K562 (cell line): ENCODE data around the gene TRMT2A.

Experiments
- ELF2 ChIP-seq: fragments of 250-450 bp; sonication (Bioruptor Pico); IDR thresholded peaks from 2 replicates; pipeline ENCODE4 v1.5.0; 2021; ENCODE audit warnings: mild to moderate bottlenecking
- FOXK1 ChIP-seq: sonication (generic); formaldehyde crosslinking; IDR thresholded peaks from 2 replicates; pipeline ENCODE4 v1.8.0; 2022; ENCODE audit warnings: missing genetic modification reagents, mild to moderate bottlenecking, borderline replicate concordance
- JUN ChIP-seq, 2 experiments: sonication (generic) in 1 of 2; formaldehyde crosslinking in 1 of 2; IDR thresholded peaks; 2 replicates each; pipeline versions ENCODE4 v1.6.1 to v1.8.0; 2012 to 2022; ENCODE audit warnings: borderline replicate concordance in 2 of 2, mild to moderate bottlenecking in 2 of 2, improper control_type of control experiment in 1 of 2, low read depth in 1 of 2, low read length in 1 of 2, missing genetic modification reagents in 1 of 2
- POLR2A ChIP-seq: fragments of 450-650 bp; conservative IDR thresholded peaks from 2 replicates; pipeline ENCODE4 v1.6.1; 2016
- POLR2AphosphoS2 ChIP-seq: IDR thresholded peaks from 2 replicates; pipeline ENCODE4 v1.6.1; 2012; ENCODE audit warnings: low read length, improper control_type of control experiment
- ZEB2 ChIP-seq: fragments of 450-650 bp; IDR thresholded peaks from 2 replicates; pipeline ENCODE4 v1.6.1; 2016
- ZNF217 ChIP-seq: sonication (generic); formaldehyde crosslinking; IDR thresholded peaks from 2 replicates; pipeline ENCODE4 v1.8.0; 2022; ENCODE audit warnings: mild to moderate bottlenecking, missing genetic modification reagents
- ZNF57 ChIP-seq: fragments of 450-650 bp; formaldehyde crosslinking; IDR thresholded peaks from 2 replicates; pipeline ENCODE4 v1.4.0; 2020; ENCODE audit warnings: mild to moderate bottlenecking, moderate library complexity
- TF ChIP-seq, protein P1 (sequence below), 3 experiments: IDR thresholded peaks in 2 of 3; conservative IDR thresholded peaks in 1 of 3; 2 replicates each; pipeline ENCODE4 v1.5.1; 2011 to 2012; ENCODE audit warnings: low read length in 3 of 3, mild to moderate bottlenecking in 3 of 3, control low read depth in 2 of 3, improper control_type of control experiment in 1 of 3, inconsistent platforms in 1 of 3, low read depth in 1 of 3, mixed read lengths in 1 of 3, moderate library complexity in 1 of 3; ENCODE audit not compliant: insufficient read depth in 2 of 3
- TF ChIP-seq, protein P2 (sequence below), 2 experiments: fragments of 150-350 bp in 1 of 2; IDR thresholded peaks; 2 replicates each; pipeline ENCODE4 v1.6.1; 2012 to 2016; ENCODE audit warnings: low read depth in 2 of 2, low read length in 2 of 2, mild to moderate bottlenecking in 1 of 2, moderate library complexity in 1 of 2

DNA sequence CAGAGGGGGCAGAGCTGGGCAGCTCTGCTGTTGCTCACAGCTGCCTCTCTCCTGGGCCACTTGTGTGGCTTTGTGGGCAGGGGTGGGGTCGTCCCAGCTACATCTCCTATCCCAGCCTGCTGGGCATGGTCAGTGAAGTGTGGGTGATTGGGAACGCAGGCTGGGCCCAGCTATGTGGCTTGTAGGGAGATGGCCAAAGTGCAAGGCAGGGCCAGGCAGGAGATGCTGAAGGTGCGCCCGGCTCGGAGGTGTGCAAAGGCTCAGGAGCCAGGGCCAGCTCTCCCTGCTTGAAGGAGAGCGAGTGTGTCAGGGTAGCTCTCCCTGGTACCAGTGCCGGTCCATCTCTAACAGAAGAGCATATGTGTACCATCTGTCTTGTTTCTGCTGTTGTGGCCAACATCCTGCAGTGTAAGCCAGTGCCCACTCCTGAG lies 9.5 kb downstream of the TRMT2A start:
- TF ChIP-seq, protein P1, sequence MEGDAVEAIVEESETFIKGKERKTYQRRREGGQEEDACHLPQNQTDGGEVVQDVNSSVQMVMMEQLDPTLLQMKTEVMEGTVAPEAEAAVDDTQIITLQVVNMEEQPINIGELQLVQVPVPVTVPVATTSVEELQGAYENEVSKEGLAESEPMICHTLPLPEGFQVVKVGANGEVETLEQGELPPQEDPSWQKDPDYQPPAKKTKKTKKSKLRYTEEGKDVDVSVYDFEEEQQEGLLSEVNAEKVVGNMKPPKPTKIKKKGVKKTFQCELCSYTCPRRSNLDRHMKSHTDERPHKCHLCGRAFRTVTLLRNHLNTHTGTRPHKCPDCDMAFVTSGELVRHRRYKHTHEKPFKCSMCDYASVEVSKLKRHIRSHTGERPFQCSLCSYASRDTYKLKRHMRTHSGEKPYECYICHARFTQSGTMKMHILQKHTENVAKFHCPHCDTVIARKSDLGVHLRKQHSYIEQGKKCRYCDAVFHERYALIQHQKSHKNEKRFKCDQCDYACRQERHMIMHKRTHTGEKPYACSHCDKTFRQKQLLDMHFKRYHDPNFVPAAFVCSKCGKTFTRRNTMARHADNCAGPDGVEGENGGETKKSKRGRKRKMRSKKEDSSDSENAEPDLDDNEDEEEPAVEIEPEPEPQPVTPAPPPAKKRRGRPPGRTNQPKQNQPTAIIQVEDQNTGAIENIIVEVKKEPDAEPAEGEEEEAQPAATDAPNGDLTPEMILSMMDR (IDR thresholded peaks at IDR 0.05 in 2 of 3, conservative IDR thresholded peaks at IDR 0.05 in 1 of 3; ENCODE audit: insufficient read depth in 2 of 3, low read depth in 1 of 3, low read length in 3 of 3) = no peak
- TF ChIP-seq POLR2A (no peak; the same call in 1 of the 2 replicates), ELF2 (CRISPR knock-in tag) (no peak), ZNF57 (CRISPR knock-in tag) (no peak), JUN (IDR thresholded peaks at IDR 0.05; ENCODE audit: borderline replicate concordance, low read depth, low read length) (no peak), JUN (CRISPR knock-in tag; IDR thresholded peaks at IDR 0.05; ENCODE audit: borderline replicate concordance) (no peak), ZNF217 (CRISPR knock-in tag) (no peak), ZEB2 (no peak), FOXK1 (CRISPR knock-in tag) (no peak), POLR2AphosphoS2 (no peak)
- TF ChIP-seq, protein P2, sequence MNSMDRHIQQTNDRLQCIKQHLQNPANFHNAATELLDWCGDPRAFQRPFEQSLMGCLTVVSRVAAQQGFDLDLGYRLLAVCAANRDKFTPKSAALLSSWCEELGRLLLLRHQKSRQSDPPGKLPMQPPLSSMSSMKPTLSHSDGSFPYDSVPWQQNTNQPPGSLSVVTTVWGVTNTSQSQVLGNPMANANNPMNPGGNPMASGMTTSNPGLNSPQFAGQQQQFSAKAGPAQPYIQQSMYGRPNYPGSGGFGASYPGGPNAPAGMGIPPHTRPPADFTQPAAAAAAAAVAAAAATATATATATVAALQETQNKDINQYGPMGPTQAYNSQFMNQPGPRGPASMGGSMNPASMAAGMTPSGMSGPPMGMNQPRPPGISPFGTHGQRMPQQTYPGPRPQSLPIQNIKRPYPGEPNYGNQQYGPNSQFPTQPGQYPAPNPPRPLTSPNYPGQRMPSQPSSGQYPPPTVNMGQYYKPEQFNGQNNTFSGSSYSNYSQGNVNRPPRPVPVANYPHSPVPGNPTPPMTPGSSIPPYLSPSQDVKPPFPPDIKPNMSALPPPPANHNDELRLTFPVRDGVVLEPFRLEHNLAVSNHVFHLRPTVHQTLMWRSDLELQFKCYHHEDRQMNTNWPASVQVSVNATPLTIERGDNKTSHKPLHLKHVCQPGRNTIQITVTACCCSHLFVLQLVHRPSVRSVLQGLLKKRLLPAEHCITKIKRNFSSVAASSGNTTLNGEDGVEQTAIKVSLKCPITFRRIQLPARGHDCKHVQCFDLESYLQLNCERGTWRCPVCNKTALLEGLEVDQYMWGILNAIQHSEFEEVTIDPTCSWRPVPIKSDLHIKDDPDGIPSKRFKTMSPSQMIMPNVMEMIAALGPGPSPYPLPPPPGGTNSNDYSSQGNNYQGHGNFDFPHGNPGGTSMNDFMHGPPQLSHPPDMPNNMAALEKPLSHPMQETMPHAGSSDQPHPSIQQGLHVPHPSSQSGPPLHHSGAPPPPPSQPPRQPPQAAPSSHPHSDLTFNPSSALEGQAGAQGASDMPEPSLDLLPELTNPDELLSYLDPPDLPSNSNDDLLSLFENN (IDR thresholded peaks at IDR 0.05; ENCODE audit: low read depth in 2 of 2, low read length in 2 of 2) = no peak
